Suprapubic skin (tissue), 4 donors: ENCODE data around the gene POLG. TPM values are rescaled to one million over a fixed set of nuclear protein-coding genes. Genes with fewer than 3 reads are reported as not detected.

Experiments
- DNase-seq, 2 donors: peaks; one replicate each; pipeline ENCODE4 v3.0.0-alpha.2; 2019; ENCODE audit warnings: low spot score in 2 of 2
- H3K27ac ChIP-seq: fragments of 200-600 bp; sonication (generic); one replicate; pipeline ENCODE4 v1.5.1; 2019
- H3K27me3 ChIP-seq: fragments of 200-600 bp; sonication (generic); one replicate; pipeline ENCODE4 v1.5.1; 2019
- H3K36me3 ChIP-seq: fragments of 200-600 bp; sonication (generic); one replicate; pipeline ENCODE4 v1.5.1; 2019
- H3K4me1 ChIP-seq: fragments of 200-600 bp; sonication (generic); one replicate; pipeline ENCODE4 v1.5.1; 2019
- H3K4me3 ChIP-seq: fragments of 200-600 bp; sonication (generic); one replicate; pipeline ENCODE4 v1.5.1; 2019; ENCODE audit warnings: mild to moderate bottlenecking
- H3K9me3 ChIP-seq: fragments of 200-600 bp; sonication (generic); one replicate; pipeline ENCODE4 v1.5.1; 2019
- EP300 ChIP-seq: sonication (generic); formaldehyde crosslinking; IDR thresholded peaks from one replicate; pipeline ENCODE4 v1.6.1; 2017; ENCODE audit warnings: antibody characterized with exemption
- POLR2A ChIP-seq, 2 donors: fragments of 450-650 bp; IDR thresholded peaks; one replicate each; pipeline ENCODE4 v1.6.1; 2017; ENCODE audit warnings: antibody characterized with exemption in 2 of 2, mild to moderate bottlenecking in 2 of 2, moderate library complexity in 2 of 2
- POLR2AphosphoS5 ChIP-seq, 3 donors: sonication (generic); formaldehyde crosslinking; IDR thresholded peaks; one replicate each; pipeline ENCODE4 v1.6.1; 2017; ENCODE audit warnings: antibody characterized with exemption in 3 of 3
- WGBS: methylation state at CpG from one replicate; pipeline ENCODE4 v1.1.5; 2018; 5-methylcytosine and 5-hydroxymethylcytosine counted together
- total RNA-seq, 4 donors: library from RNA; depleted of rRNA; stranded (reverse); fragments of >200 nt; gene quantifications; one replicate each; pipeline ENCODE4 v1.1.0, GENCODE V29; 2016
- TF ChIP-seq, protein P1 (sequence below), 2 donors: fragments of 200-600 bp in 1 of 2; fragments of 450-650 bp in 1 of 2; sonication (generic) in 1 of 2; IDR thresholded peaks; one replicate each; pipeline ENCODE4 v1.5.1; 2016 to 2019; ENCODE audit warnings: antibody characterized with exemption in 2 of 2, mild to moderate bottlenecking in 1 of 2, moderate library complexity in 1 of 2

POLG gene
- total RNA-seq, 4 donors from 2014 or later, result 78.7 to 131 (median 94.6) TPM

DNA sequence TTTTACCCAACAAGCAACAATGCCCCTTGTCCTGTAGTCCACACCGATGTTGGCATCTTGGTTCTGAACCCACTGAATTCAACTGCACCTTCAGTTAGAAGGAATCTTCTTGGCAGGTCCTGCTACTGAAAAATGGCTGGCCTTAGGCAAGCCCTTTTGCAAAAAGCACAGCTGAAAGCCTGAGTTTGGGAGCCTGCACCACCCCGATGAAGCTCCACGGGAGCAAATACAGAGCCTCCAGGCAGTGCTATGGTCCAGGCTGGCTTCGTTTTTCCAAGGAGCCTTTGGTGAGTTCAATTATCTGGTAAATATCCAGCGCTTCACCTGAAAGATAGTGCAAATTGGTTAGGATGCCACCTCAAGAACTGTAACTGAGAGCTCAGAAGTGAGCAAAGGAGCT, 18.1 kb downstream of the POLG start:
- TF ChIP-seq POLR2A (IDR thresholded peaks at IDR 0.05) (no peak), EP300 (no peak), POLR2AphosphoS5 (IDR thresholded peaks at IDR 0.05) (no peak)
- TF ChIP-seq, protein P1, sequence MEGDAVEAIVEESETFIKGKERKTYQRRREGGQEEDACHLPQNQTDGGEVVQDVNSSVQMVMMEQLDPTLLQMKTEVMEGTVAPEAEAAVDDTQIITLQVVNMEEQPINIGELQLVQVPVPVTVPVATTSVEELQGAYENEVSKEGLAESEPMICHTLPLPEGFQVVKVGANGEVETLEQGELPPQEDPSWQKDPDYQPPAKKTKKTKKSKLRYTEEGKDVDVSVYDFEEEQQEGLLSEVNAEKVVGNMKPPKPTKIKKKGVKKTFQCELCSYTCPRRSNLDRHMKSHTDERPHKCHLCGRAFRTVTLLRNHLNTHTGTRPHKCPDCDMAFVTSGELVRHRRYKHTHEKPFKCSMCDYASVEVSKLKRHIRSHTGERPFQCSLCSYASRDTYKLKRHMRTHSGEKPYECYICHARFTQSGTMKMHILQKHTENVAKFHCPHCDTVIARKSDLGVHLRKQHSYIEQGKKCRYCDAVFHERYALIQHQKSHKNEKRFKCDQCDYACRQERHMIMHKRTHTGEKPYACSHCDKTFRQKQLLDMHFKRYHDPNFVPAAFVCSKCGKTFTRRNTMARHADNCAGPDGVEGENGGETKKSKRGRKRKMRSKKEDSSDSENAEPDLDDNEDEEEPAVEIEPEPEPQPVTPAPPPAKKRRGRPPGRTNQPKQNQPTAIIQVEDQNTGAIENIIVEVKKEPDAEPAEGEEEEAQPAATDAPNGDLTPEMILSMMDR (IDR thresholded peaks at IDR 0.05), result no peak
- no peaks in the 10 kb centered on the region for H3K4me1 ChIP-seq
- peaks cover 68% of the 10 kb centered on the region for H3K36me3 ChIP-seq
- DNase-seq, result no peak
- no peaks in the 10 kb centered on the region for H3K27me3 ChIP-seq
- H3K4me3 ChIP-seq, result no peak overlapping the region
- 76% methylated on average over 5 of the region's 5 CpGs for WGBS
- no peaks in the 10 kb centered on the region for H3K9me3 ChIP-seq
- H3K27ac ChIP-seq, result no peak overlapping the region

DNA sequence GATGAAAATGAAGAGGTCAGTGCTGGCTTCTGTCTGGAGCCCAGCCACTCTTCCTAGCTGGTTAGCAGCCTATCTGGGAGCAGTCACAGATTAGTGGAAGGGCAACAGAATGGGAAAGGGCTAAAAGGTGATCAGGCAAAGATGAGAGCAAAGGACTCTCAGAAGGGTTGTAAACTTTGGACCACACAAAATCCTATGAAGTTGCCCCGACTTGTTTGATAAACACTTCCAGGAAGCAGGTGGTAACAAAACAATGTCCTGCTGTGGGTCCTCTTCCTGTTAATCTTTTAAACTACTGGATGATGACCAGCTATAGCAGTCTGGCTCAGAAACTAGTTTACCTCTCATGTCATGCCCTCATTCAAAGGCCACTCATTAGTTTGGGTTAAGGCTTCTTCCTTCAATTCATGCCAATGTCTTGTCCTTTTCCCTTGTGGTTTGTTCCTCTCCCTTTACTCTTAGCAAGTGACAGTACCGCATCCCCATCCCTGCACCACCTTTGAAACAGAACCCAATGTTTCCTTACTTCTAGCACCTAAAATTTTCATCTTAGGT, 19.2 kb downstream of the POLG start:
- no peak overlapping the region for H3K4me3 ChIP-seq
- H3K27me3 ChIP-seq, result no peaks in the 10 kb centered on the region
- no peak for DNase-seq
- TF ChIP-seq, protein P1 (IDR thresholded peaks at IDR 0.05), result no peak
- TF ChIP-seq POLR2A (IDR thresholded peaks at IDR 0.05) (no peak), POLR2AphosphoS5 (IDR thresholded peaks at IDR 0.05) (no peak), EP300 (no peak)
- no peaks in the 10 kb centered on the region for H3K4me1 ChIP-seq
- H3K9me3 ChIP-seq, result no peaks in the 10 kb centered on the region
- WGBS, result 74% methylated on average over 2 of the region's 2 CpGs
- H3K36me3 ChIP-seq, result peaks cover 58% of the 10 kb centered on the region
- no peak overlapping the region for H3K27ac ChIP-seq

DNA sequence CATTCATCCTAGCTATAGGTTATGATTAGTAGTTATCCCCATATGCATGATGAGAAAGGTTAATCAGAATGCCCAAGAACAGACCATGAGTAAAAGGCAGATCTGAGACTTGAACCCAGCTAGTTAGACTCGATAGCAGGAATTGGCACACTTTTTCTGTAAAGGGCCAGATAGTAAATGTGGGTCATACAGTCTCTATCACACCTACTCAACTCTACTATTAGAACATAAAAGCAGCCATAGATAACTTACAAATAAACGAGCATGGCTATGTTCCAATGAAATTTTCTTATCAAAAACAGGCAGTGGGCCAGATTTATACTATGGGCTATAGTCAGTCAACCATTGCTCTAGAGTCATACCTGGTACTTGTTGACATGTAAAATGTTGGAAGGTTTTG, 24.6 kb downstream of the POLG start:
- Histone ChIP-seq H3K36me3 (peaks cover 10% of the 10 kb centered on the region), H3K4me1 (no peaks in the 10 kb centered on the region), H3K9me3 (no peaks in the 10 kb centered on the region), H3K27me3 (no peaks in the 10 kb centered on the region), H3K4me3 (no peak overlapping the region), H3K27ac (no peak overlapping the region)
- TF ChIP-seq POLR2A (IDR thresholded peaks at IDR 0.05), result no peak
- TF ChIP-seq POLR2AphosphoS5 (IDR thresholded peaks at IDR 0.05), result no peak
- TF ChIP-seq EP300, result no peak
- TF ChIP-seq, protein P1 (IDR thresholded peaks at IDR 0.05), result no peak
- WGBS, result 70% methylated on average over 2 of the region's 2 CpGs
- no peak for DNase-seq

DNA sequence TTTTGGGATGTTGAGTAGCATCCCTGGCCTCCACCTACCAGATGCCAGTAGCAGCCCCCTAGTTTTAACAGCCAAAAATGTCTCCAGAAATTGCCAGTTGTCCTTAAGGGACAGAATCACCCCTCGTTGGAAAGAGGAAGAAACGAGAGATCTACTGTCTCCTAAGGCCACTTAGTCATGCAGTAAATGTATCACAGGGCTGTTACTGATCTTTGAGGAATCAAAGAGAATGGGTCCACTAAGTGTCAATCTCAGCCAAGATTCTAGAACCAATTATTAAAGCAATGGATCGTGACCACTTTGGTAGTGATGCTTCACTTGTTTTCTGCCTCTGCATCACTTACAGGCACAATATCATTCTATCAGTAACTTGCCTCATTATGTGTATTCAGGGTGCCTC, 26.4 kb downstream of the POLG start:
- H3K4me1 ChIP-seq, result no peaks in the 10 kb centered on the region
- 60% methylated on average over 3 of the region's 3 CpGs for WGBS

GRCh38 chr15:89307791-89308190, 26.8 kb downstream of the POLG start:
- peaks cover 21% of the 10 kb centered on the region for H3K36me3 ChIP-seq
- 82% methylated on average over 2 of the region's 2 CpGs for WGBS
- no peaks in the 10 kb centered on the region for H3K9me3 ChIP-seq
- TF ChIP-seq POLR2AphosphoS5 (IDR thresholded peaks at IDR 0.05), result no peak
- TF ChIP-seq POLR2A (IDR thresholded peaks at IDR 0.05), result no peak
- no peak for TF ChIP-seq EP300
- TF ChIP-seq, protein P1 (IDR thresholded peaks at IDR 0.05), result no peak
- no peaks in the 10 kb centered on the region for H3K27me3 ChIP-seq
- no peak overlapping the region for H3K27ac ChIP-seq
- no peak overlapping the region for H3K4me3 ChIP-seq
- DNase-seq, result no peak
- no peaks in the 10 kb centered on the region for H3K4me1 ChIP-seq

More for the DNA sequence above, 26.4 kb downstream of the POLG start:
- no peak overlapping the region for H3K27ac ChIP-seq
- TF ChIP-seq POLR2AphosphoS5 (IDR thresholded peaks at IDR 0.05), result no peak
- H3K4me3 ChIP-seq, result no peak overlapping the region
- peaks cover 21% of the 10 kb centered on the region for H3K36me3 ChIP-seq
- DNase-seq, result no peak
- no peaks in the 10 kb centered on the region for H3K27me3 ChIP-seq
- H3K9me3 ChIP-seq, result no peaks in the 10 kb centered on the region
